ENCODE measurements around the gene NT5C1A. TPM values are rescaled to one million over a fixed set of nuclear protein-coding genes. Genes with fewer than 3 reads are reported as not detected.

NT5C1A gene
- 2.8 TPM in 2 replicates for total RNA-seq

GRCh38 chr1:39671793-39672550 lies at the start of gene NT5C1A:
Gene NT5C1A (minus strand): TSS chr1:39672107. CDS start chr1:39672038, 69 bp downstream.
- Mint-ChIP-seq H3K27ac (no peak within 1 kb of the TSS), H3K36me3 (ENCODE audit: low read depth) (no peaks in the 10 kb centered on the region), H3K27me3 (ENCODE audit: insufficient read depth) (peaks cover 14% of the 10 kb centered on the region), H3K4me3 (peak within 1 kb of the TSS; percentile 76), H3K4me1 (ENCODE audit: low read depth) (peaks cover 26% of the 10 kb centered on the region), H3K9me3 (no peaks in the 10 kb centered on the region)
- DNase-seq (ENCODE audit: low spot score) = peak; percentile 37
- intact Hi-C loops (cut with micrococcal nuclease) = loop anchor here (1.0 kb wide), 2 partner anchors 19 to 48 kb away; partner anchors contain the start of gene HPCAL4

DNA sequence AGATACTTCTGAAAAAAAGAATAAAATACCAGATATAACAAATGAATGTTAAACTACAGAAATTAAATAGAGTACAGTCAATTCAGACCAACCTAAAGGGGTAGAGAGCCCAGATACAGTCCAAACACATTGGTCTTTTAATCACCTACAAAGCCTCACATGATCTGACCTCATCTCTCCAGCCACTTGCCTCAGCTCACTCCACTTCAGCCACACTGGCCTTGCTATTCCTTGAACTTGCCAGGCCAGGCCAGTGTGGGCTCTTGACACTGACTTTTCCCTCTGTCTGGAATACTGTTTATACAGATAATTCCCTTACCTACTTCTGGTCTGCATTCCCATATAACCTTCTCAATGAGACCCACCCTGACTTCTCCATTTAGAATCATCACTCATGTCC lies 49.8 kb upstream of the NT5C1A start:
- no peak overlapping the region for H3K4me3 Mint-ChIP-seq
- intact Hi-C loops (cut with micrococcal nuclease) = loop anchor here (2.0 to 10.0 kb wide), 2 partner anchors 63 to 317 kb away; no protein-coding TSS in a partner anchor
- H3K4me1 Mint-ChIP-seq (ENCODE audit: low read depth) = peaks cover 1% of the 10 kb centered on the region
- DNase-seq (ENCODE audit: low spot score) = no peak
- H3K9me3 Mint-ChIP-seq = no peaks in the 10 kb centered on the region
- no peaks in the 10 kb centered on the region for H3K36me3 Mint-ChIP-seq (ENCODE audit: low read depth)
- no peak overlapping the region for H3K27ac Mint-ChIP-seq
- peaks cover 57% of the 10 kb centered on the region for H3K27me3 Mint-ChIP-seq (ENCODE audit: insufficient read depth)

- Mint-ChIP-seq H3K4me1 (ENCODE audit: low read depth) (no peaks in the 10 kb centered on the region), H3K36me3 (ENCODE audit: low read depth) (no peaks in the 10 kb centered on the region), H3K27me3 (ENCODE audit: insufficient read depth) (peaks cover 55% of the 10 kb centered on the region), H3K4me3 (no peak overlapping the region), H3K27ac (no peak overlapping the region), H3K9me3 (no peaks in the 10 kb centered on the region)
- intact Hi-C loops (cut with micrococcal nuclease) = loop anchor here (1.0 to 10.0 kb wide), 5 partner anchors 48 to 316 kb away; partner anchors contain the start of gene NT5C1A
- DNase-seq (ENCODE audit: low spot score) = no peak
These were observed 48.4 kb upstream of the NT5C1A start for GRCh38 chr1:39720094-39720999.

DNA sequence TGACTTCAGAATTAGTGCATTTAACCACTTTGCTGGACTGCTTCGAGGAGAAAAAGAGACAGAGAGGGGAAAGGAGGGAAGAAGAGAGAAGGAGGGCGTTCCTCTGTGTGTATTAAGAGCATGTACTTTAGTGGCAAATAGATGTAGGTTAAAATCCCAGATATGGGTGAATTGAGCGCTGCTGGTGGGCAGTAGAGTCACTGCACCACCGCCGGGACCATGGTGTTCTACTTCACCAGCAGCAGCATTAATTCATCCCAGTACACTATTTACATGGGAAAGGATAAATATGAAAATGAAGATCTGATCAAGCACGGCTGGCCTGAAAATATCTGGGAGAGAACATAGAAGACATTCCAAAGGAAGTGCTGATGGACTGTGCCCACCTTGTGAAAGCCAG lies 45.9 kb upstream of the NT5C1A start:
- intact Hi-C loops (cut with micrococcal nuclease) = loop anchor here (10.0 kb wide), 1 partner anchor 613 kb away; no protein-coding TSS in a partner anchor

DNA sequence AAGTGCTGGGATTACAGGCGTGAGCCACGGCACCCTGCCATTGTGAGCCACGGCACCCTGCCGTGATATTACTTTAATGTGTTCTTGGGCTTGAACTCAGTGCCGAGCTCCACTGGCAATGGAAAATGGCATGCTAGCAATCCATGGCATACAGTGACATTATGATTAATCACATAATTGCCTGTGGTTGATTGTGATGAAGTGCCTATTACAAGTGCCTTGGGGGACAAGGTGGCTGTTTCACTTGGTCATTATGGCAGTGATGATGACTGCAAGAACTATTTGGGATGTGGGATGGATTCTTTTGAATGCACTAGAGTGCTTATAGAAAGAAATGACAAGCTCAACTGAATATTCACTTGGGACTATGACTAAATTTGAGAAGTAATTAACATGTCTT lies 41.6 kb upstream of the NT5C1A start:
- Mint-ChIP-seq H3K4me3 (no peak overlapping the region), H3K27ac (no peak overlapping the region), H3K27me3 (ENCODE audit: insufficient read depth) (peaks cover 39% of the 10 kb centered on the region), H3K4me1 (ENCODE audit: low read depth) (no peaks in the 10 kb centered on the region), H3K9me3 (no peaks in the 10 kb centered on the region), H3K36me3 (ENCODE audit: low read depth) (no peaks in the 10 kb centered on the region)
- intact Hi-C loops (cut with micrococcal nuclease) = loop anchor here (10.0 kb wide), 1 partner anchor 609 kb away; no protein-coding TSS in a partner anchor
- DNase-seq (ENCODE audit: low spot score) = no peak

More for the DNA sequence above, 45.9 kb upstream of the NT5C1A start:
- H3K27me3 Mint-ChIP-seq (ENCODE audit: insufficient read depth) = peaks cover 52% of the 10 kb centered on the region
- no peaks in the 10 kb centered on the region for H3K9me3 Mint-ChIP-seq
- no peaks in the 10 kb centered on the region for H3K36me3 Mint-ChIP-seq (ENCODE audit: low read depth)
- H3K27ac Mint-ChIP-seq = no peak overlapping the region
- DNase-seq (ENCODE audit: low spot score) = no peak
- H3K4me3 Mint-ChIP-seq = no peak overlapping the region
- H3K4me1 Mint-ChIP-seq (ENCODE audit: low read depth) = no peaks in the 10 kb centered on the region

GRCh38 chr1:39711966-39712340 lies 40.0 kb upstream of the NT5C1A start:
- Mint-ChIP-seq H3K27me3 (ENCODE audit: insufficient read depth) (peaks cover 25% of the 10 kb centered on the region), H3K4me1 (ENCODE audit: low read depth) (no peaks in the 10 kb centered on the region), H3K9me3 (no peaks in the 10 kb centered on the region), H3K4me3 (no peak overlapping the region), H3K36me3 (ENCODE audit: low read depth) (no peaks in the 10 kb centered on the region), H3K27ac (no peak overlapping the region)
- intact Hi-C loops (cut with micrococcal nuclease) = loop anchor here (10.0 kb wide), 1 partner anchor 607 kb away; no protein-coding TSS in a partner anchor
- no peak for DNase-seq (ENCODE audit: low spot score)

- H3K27ac Mint-ChIP-seq = no peak overlapping the region
- H3K4me1 Mint-ChIP-seq (ENCODE audit: low read depth) = no peaks in the 10 kb centered on the region
- H3K9me3 Mint-ChIP-seq = no peaks in the 10 kb centered on the region
- peaks cover 19% of the 10 kb centered on the region for H3K27me3 Mint-ChIP-seq (ENCODE audit: insufficient read depth)
- H3K36me3 Mint-ChIP-seq (ENCODE audit: low read depth) = no peaks in the 10 kb centered on the region
- intact Hi-C loops (cut with micrococcal nuclease) = loop anchor here (10.0 kb wide), 1 partner anchor 607 kb away; no protein-coding TSS in a partner anchor
- DNase-seq (ENCODE audit: low spot score) = no peak
- no peak overlapping the region for H3K4me3 Mint-ChIP-seq
These were observed 39.4 kb upstream of the NT5C1A start for GRCh38 chr1:39711104-39711965.

GRCh38 chr1:39707506-39707905 lies 35.6 kb upstream of the NT5C1A start:
- Mint-ChIP-seq H3K27ac (no peak overlapping the region), H3K27me3 (ENCODE audit: insufficient read depth) (peaks cover 10% of the 10 kb centered on the region), H3K4me1 (ENCODE audit: low read depth) (no peaks in the 10 kb centered on the region), H3K9me3 (no peaks in the 10 kb centered on the region), H3K4me3 (no peak overlapping the region), H3K36me3 (ENCODE audit: low read depth) (no peaks in the 10 kb centered on the region)
- intact Hi-C loops (cut with micrococcal nuclease) = no loop called here
- no peak for DNase-seq (ENCODE audit: low spot score)

DNA sequence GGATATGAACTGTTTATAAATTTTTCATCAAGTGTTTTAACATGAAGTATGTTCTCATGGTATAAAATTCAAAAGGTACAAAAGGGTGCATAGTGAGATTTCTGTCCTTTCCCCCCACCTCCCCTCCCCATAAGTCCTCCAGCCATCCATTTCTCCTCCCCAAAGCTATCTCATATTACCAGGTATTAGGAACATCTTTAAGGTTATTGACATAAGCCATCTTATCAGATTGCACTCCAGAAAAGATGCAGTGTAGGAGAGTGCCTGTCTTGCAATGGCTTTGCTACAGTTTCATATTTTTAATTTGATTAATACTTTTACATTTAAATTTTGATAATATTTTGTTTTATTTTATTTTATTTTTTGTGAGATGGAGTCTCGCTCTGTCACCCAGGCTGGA lies 32.9 kb upstream of the NT5C1A start:
- H3K27me3 Mint-ChIP-seq (ENCODE audit: insufficient read depth) = peaks cover 11% of the 10 kb centered on the region
- no peaks in the 10 kb centered on the region for H3K9me3 Mint-ChIP-seq
- no peak for DNase-seq (ENCODE audit: low spot score)
- no peak overlapping the region for H3K27ac Mint-ChIP-seq
- no peak overlapping the region for H3K4me3 Mint-ChIP-seq
- no peaks in the 10 kb centered on the region for H3K4me1 Mint-ChIP-seq (ENCODE audit: low read depth)
- intact Hi-C loops (cut with micrococcal nuclease) = no loop called here
- H3K36me3 Mint-ChIP-seq (ENCODE audit: low read depth) = no peaks in the 10 kb centered on the region

DNA sequence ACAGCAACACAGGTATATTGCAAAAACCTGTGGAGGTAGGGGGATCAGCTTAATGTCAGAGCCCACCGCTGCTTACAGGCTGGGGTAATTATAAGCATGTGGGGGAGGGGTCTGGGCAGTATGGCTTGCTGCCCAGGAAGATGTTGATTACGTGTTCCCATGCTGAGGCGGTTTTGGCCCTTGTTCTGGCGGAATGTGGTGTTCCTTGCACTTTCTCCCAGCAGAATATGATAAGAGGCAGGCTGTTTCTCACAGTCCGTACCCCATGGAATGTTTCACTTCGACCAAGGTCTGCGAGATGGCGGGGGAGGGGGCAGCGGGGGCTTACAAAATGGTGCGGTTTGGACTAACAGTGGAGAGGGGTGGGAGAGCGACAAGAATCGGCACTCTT lies 29.1 kb upstream of the NT5C1A start:
- H3K27me3 Mint-ChIP-seq (ENCODE audit: insufficient read depth) = peaks cover 15% of the 10 kb centered on the region
- no peak for DNase-seq (ENCODE audit: low spot score)
- no peaks in the 10 kb centered on the region for H3K9me3 Mint-ChIP-seq
- no peaks in the 10 kb centered on the region for H3K36me3 Mint-ChIP-seq (ENCODE audit: low read depth)
- H3K27ac Mint-ChIP-seq = no peak overlapping the region
- intact Hi-C loops (cut with micrococcal nuclease) = no loop called here
- no peaks in the 10 kb centered on the region for H3K4me1 Mint-ChIP-seq (ENCODE audit: low read depth)
- no peak overlapping the region for H3K4me3 Mint-ChIP-seq

DNA sequence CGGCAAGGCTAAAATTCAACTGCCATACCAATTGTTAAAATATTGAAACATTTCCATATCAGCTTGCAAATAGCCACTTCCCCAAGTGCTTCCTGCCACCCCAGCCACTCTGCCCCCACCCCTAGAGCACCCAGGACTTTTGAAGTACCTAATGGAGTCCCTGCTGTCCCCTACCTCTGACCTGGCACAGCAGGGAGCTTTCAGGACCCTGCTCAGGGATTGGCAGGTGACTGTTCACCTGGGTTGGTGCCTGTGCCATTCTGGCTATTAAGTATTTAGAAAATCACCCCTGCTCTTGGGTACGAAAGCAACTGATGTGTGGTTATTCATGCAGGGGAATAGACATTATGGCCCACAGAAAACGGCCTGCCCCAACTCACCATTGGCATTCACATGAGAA lies 28.4 kb upstream of the NT5C1A start:
- DNase-seq (ENCODE audit: low spot score) = no peak
- Mint-ChIP-seq H3K9me3 (no peaks in the 10 kb centered on the region), H3K36me3 (ENCODE audit: low read depth) (no peaks in the 10 kb centered on the region), H3K4me3 (no peak overlapping the region), H3K27me3 (ENCODE audit: insufficient read depth) (peaks cover 19% of the 10 kb centered on the region), H3K4me1 (ENCODE audit: low read depth) (peaks cover 3% of the 10 kb centered on the region), H3K27ac (no peak overlapping the region)
- intact Hi-C loops (cut with micrococcal nuclease) = no loop called here

- Mint-ChIP-seq H3K4me1 (ENCODE audit: low read depth) (peaks cover 13% of the 10 kb centered on the region), H3K4me3 (no peak overlapping the region), H3K27me3 (ENCODE audit: insufficient read depth) (peaks cover 18% of the 10 kb centered on the region), H3K27ac (no peak overlapping the region), H3K36me3 (ENCODE audit: low read depth) (no peaks in the 10 kb centered on the region), H3K9me3 (no peaks in the 10 kb centered on the region)
- intact Hi-C loops (cut with micrococcal nuclease) = no loop called here
- DNase-seq (ENCODE audit: low spot score) = no peak
These were observed 27.5 kb upstream of the NT5C1A start for GRCh38 chr1:39699419-39699818.
